Fibroblast of skin of left biceps (primary cell): Measurements from ENCODE around the gene KIDINS220.

Experiments used
- DNase-seq, 2 experiments: peaks; one replicate each; pipeline ENCODE4 v3.0.0-alpha.2; 2013; ENCODE audit warnings: low read depth in 2 of 2

The KIDINS220 gene

GRCh38 chr2:8836971-8837794 lies at the start of gene KIDINS220:
Gene KIDINS220, minus strand, starts transcription at chr2:8837613. Its CDS starts 10,520 bp downstream, at chr2:8827093.
- DNase-seq, result peak; percentile 49 to 54

- no peak for DNase-seq
Observed at GRCh38 chr2:8886876-8887275, 49.5 kb upstream of the KIDINS220 start.

GRCh38 chr2:8886202-8886518 lies 48.7 kb upstream of the KIDINS220 start:
- DNase-seq, result no peak

GRCh38 chr2:8885449-8886201 lies 48.2 kb upstream of the KIDINS220 start:
- DNase-seq, result no peak

GRCh38 chr2:8884812-8885211 lies 47.4 kb upstream of the KIDINS220 start:
- DNase-seq, result no peak

GRCh38 chr2:8882094-8882493 lies 44.7 kb upstream of the KIDINS220 start:
- no peak for DNase-seq

- DNase-seq, result no peak
Observed at GRCh38 chr2:8877894-8878293, 40.5 kb upstream of the KIDINS220 start.

- no peak for DNase-seq
Observed at GRCh38 chr2:8877332-8877731, 39.9 kb upstream of the KIDINS220 start.

GRCh38 chr2:8876628-8877027 lies 39.2 kb upstream of the KIDINS220 start:
- DNase-seq, result no peak

GRCh38 chr2:8872821-8873432 lies 35.5 kb upstream of the KIDINS220 start:
- DNase-seq, result peak; percentile 21 to 25

GRCh38 chr2:8870441-8870840 lies 33.0 kb upstream of the KIDINS220 start:
- DNase-seq, result no peak

GRCh38 chr2:8867363-8867762 lies 29.9 kb upstream of the KIDINS220 start:
- DNase-seq, result no peak

- no peak for DNase-seq
Observed at GRCh38 chr2:8863331-8863953, 26.0 kb upstream of the KIDINS220 start.

- no peak for DNase-seq
Observed at GRCh38 chr2:8862230-8862629, 24.8 kb upstream of the KIDINS220 start.

- no peak for DNase-seq
Observed at GRCh38 chr2:8861797-8862196, 24.4 kb upstream of the KIDINS220 start.

GRCh38 chr2:8860239-8860638 lies 22.8 kb upstream of the KIDINS220 start:
- DNase-seq, result no peak

GRCh38 chr2:8858910-8859309 lies 21.5 kb upstream of the KIDINS220 start:
- DNase-seq, result no peak

GRCh38 chr2:8858264-8858663 lies 20.9 kb upstream of the KIDINS220 start:
- DNase-seq, result no peak

- DNase-seq, result no peak
Observed at GRCh38 chr2:8857709-8858108, 20.3 kb upstream of the KIDINS220 start.

- DNase-seq, result no peak
Observed at GRCh38 chr2:8856176-8856575, 18.8 kb upstream of the KIDINS220 start.

- no peak for DNase-seq
Observed at GRCh38 chr2:8855010-8855409, 17.6 kb upstream of the KIDINS220 start.

- no peak for DNase-seq
Observed at GRCh38 chr2:8853426-8853825, 16.0 kb upstream of the KIDINS220 start.
